Cardiac fibroblast (primary cell): ENCODE results near the gene CLIP1.
"Not testable (repeated sequence)": the region's sequence is repeated elsewhere in the genome, so short reads cannot be mapped to it uniquely, and the experiment has no call there.

Experiments
- DNase-seq, 2 donors: peaks; one replicate each; pipeline versions ENCODE4 v3.0.0 to v3.0.0-alpha.2; 2010; ENCODE audit warnings: low read depth in 2 of 2
- H3K4me3 ChIP-seq, 2 donors: replicated peaks in 1 of 2; 1 replicate in 1 of 2; 2 replicates in 1 of 2; pipeline ENCODE4 v1.5.1; 2011; ENCODE audit warnings: low read depth in 2 of 2, low read length in 2 of 2, mild to moderate bottlenecking in 2 of 2, moderate library complexity in 1 of 2
- TF ChIP-seq, protein P1 (sequence below): IDR thresholded peaks from one replicate; pipeline ENCODE4 v1.5.1; 2011; ENCODE audit warnings: low read depth, mild to moderate bottlenecking, low read length, inconsistent platforms

CLIP1 gene

DNA sequence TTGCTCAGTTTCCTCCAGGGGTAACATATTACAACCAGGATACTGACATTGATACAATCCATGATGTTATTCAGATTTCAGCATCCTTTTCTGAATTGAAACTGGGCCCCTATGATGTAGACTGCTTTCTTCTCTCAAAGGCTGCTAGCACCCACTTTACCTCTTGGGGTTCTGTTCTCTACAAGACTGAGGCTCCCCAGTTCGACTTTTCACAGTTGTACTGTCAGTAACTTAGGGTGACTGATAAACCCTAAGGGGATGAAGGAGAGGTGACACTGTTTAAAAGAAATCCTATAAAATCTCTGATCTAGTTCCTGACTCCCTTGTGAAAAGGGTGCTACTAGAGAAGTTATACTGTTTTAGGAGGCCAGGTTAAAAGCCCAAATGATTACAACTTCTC lies 157.0 kb downstream of the CLIP1 start:
- TF ChIP-seq, protein P1, sequence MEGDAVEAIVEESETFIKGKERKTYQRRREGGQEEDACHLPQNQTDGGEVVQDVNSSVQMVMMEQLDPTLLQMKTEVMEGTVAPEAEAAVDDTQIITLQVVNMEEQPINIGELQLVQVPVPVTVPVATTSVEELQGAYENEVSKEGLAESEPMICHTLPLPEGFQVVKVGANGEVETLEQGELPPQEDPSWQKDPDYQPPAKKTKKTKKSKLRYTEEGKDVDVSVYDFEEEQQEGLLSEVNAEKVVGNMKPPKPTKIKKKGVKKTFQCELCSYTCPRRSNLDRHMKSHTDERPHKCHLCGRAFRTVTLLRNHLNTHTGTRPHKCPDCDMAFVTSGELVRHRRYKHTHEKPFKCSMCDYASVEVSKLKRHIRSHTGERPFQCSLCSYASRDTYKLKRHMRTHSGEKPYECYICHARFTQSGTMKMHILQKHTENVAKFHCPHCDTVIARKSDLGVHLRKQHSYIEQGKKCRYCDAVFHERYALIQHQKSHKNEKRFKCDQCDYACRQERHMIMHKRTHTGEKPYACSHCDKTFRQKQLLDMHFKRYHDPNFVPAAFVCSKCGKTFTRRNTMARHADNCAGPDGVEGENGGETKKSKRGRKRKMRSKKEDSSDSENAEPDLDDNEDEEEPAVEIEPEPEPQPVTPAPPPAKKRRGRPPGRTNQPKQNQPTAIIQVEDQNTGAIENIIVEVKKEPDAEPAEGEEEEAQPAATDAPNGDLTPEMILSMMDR: no peak
- no peak for DNase-seq
- H3K4me3 ChIP-seq: peak overlapping the region; percentile 95 to 97

DNA sequence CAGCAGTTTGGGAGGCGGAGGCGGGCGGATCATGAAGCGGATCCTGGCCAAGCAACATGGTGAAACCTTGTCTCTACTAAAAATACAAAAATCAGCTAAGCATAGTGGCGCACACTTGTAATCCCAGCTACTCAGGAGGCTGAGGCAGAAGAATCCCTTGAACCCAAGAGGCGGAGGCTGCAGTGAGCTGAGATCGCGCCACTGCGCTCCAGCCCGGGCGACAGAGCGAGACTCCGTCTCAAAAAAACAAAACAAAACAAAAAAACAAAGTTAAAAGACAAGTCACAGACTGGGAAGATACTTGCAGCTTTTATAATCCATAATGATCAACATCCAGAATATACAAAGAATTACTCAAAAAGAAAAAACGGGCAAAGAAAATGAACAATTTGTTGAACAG lies 161.7 kb downstream of the CLIP1 start:
- not testable (repeated sequence) for DNase-seq, H3K4me3 ChIP-seq

- H3K4me3 ChIP-seq: not testable (repeated sequence)
These were observed 163.5 kb downstream of the CLIP1 start for GRCh38 chr12:122258939-122259338.

DNA sequence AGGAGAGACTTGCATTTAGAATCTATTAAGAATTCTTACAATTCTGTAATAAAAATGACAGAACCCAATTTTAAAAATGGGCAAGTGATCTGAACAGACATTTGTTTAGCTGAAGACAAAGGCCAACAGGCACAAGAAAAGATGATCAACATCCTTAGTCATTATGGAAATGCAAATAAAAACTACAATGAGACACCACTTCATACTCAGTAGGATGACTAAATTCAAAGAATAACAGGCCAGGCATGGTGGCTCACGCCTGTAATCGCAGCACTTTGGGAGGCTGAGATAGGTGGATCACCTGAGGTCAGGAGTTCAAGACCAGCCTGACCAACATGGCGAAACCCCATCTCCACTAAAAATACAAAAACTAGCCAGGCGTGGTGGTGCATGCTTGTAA lies 164.0 kb downstream of the CLIP1 start:
- not testable (repeated sequence) for H3K4me3 ChIP-seq, DNase-seq

More at GRCh38 chr12:122258939-122259338, 163.5 kb downstream of the CLIP1 start:
- not testable (repeated sequence) for DNase-seq

DNA sequence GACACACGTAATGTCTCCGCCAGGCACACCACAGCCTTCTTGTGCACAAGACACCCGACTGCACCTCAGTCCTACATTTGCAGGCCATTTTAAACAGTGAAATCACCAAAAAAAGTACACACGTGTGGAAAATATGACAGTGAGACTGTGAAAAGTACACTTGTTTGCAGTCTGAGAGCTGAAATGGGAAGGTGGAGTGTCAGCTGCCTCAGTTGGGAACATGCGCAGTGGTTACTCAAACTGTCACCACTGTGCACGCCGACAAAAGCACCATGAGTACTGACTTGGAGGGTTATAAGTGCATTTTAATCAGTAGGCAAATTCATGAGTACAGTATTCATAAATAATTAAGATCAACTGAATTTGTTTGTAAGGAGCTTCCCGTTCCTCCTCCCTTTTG lies 171.9 kb downstream of the CLIP1 start:
- no peak for DNase-seq
- H3K4me3 ChIP-seq: no peak overlapping the region
- TF ChIP-seq, protein P1: no peak

- H3K4me3 ChIP-seq: no peak overlapping the region
- TF ChIP-seq, protein P1: no peak
- no peak for DNase-seq
These were observed 172.4 kb downstream of the CLIP1 start for GRCh38 chr12:122250047-122250446.

DNA sequence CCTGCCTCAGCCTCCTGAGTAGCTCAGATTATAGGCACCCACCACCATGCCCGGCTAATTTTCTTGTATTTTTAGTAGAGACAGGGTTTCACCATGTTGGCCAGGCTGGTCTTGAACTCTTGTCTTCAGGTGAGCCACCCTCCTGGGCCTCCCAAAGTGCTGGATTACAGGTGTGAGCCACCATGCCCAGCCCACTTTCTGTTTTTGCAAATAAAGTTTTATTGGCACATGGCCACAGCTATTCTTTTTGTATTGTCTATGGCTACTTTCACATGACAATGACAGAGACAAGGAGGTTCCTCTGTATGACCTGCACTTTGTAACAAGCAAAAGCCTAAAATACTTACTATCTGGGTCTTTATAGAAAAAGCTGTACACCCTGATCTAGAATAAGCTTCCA lies 176.9 kb downstream of the CLIP1 start:
- TF ChIP-seq, protein P1: no peak
- no peak overlapping the region for H3K4me3 ChIP-seq
- DNase-seq: no peak

DNA sequence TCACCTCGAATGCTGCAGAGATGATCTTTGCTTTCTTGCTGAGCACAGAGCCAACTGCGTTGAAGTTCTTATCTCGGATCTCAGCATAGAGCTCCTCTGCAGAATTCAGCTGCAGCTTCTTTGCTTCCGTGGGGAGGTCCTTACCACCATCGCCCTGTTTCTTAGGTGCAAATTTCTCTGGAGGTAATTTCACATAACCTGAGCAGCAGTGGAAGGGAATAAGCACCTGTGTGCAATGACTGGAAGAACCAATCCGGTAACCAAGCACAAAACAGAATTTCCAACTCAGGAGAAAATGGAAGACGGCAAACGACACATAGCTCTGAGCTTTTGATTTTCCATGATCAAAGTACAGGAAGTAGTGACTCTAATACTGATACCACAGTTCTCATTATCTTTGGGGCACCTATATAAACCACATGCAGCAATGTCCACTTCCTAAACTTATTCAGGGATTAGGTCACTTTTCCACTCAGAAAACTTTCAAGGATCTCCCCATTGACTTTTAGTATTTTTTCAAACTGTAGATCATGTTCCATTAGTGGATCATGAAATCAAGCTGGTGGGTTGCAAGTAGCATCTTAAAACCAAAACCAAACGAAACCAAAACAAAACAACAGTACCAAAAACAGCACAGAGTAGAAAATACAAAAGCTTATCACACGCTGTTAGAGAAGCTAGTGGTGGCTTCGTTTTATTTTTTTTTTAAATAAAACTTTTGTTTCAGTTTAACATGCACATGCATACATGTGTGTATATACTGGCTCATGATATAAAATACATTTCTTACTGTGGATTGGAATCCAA lies 177.7 kb downstream of the CLIP1 start:
- no peak for DNase-seq
- no peak overlapping the region for H3K4me3 ChIP-seq
- TF ChIP-seq, protein P1: no peak
